ENCODE data around the gene TUB. TPM values are rescaled to one million over a fixed set of nuclear protein-coding genes. Genes with fewer than 3 reads are reported as not detected.

TUB gene
- total and polyA plus RNA-seq, 5 donors from 2014 or later = 0.02 to 0.28 (median 0.27) TPM; not detected in 2

GRCh38 chr11:8067929-8068575 lies 13.0 kb upstream of the TUB start:
- ATAC-seq (ENCODE audit: low read depth in 2 of 2) = no peak

GRCh38 chr11:8068605-8069221 lies 12.3 kb upstream of the TUB start:
- Mint-ChIP-seq H3K36me3 (no peaks in the 10 kb centered on the region), H3K4me3 (no peak overlapping the region), H3K4me1 (no peaks in the 10 kb centered on the region), H3K9me3 (peaks cover 0 to 1% (median 0%) of the 10 kb centered on the region in 7 donors), H3K27me3 (peaks cover 16% of the 10 kb centered on the region), H3K27ac (no peak overlapping the region)
- H3K36me3 ChIP-seq (ENCODE audit: control insufficient read depth, insufficient read depth, low read length) = no peaks in the 10 kb centered on the region
- no peaks in the 10 kb centered on the region for H3K4me1 ChIP-seq (ENCODE audit: control insufficient read depth, insufficient read depth, low read length, poor library complexity, severe bottlenecking)
- no peak overlapping the region for H3K27ac ChIP-seq (ENCODE audit: insufficient read depth, low read length, poor library complexity, severe bottlenecking)
- no peaks in the 10 kb centered on the region for H3K27me3 ChIP-seq (ENCODE audit: control insufficient read depth, insufficient read depth, low read length)
- H3K9me3 ChIP-seq (ENCODE audit: control insufficient read depth in 2 of 2, low read length in 2 of 2) = no peaks in the 10 kb centered on the region
- no peak overlapping the region for H3K4me3 ChIP-seq (ENCODE audit: low read depth, low read length)
- ATAC-seq (ENCODE audit: low read depth in 2 of 2) (no peak), DNase-seq (no peak)

More at GRCh38 chr11:8067929-8068575, 13.0 kb upstream of the TUB start:
- no peak overlapping the region for H3K27ac Mint-ChIP-seq
- no peaks in the 10 kb centered on the region for H3K4me1 Mint-ChIP-seq
- peaks cover 0 to 1% (median 0%) of the 10 kb centered on the region in 7 donors for H3K9me3 Mint-ChIP-seq
- H3K36me3 Mint-ChIP-seq = no peaks in the 10 kb centered on the region
- no peak overlapping the region for H3K4me3 ChIP-seq (ENCODE audit: low read depth, low read length)
- peaks cover 16% of the 10 kb centered on the region for H3K27me3 Mint-ChIP-seq
- DNase-seq = no peak
- H3K36me3 ChIP-seq (ENCODE audit: control insufficient read depth, insufficient read depth, low read length) = no peaks in the 10 kb centered on the region
- no peak overlapping the region for H3K27ac ChIP-seq (ENCODE audit: insufficient read depth, low read length, poor library complexity, severe bottlenecking)
- H3K4me3 Mint-ChIP-seq = no peak overlapping the region
- no peaks in the 10 kb centered on the region for H3K27me3 ChIP-seq (ENCODE audit: control insufficient read depth, insufficient read depth, low read length)
- H3K9me3 ChIP-seq (ENCODE audit: control insufficient read depth in 2 of 2, low read length in 2 of 2) = no peaks in the 10 kb centered on the region
- no peaks in the 10 kb centered on the region for H3K4me1 ChIP-seq (ENCODE audit: control insufficient read depth, insufficient read depth, low read length, poor library complexity, severe bottlenecking)

GRCh38 chr11:8069771-8070170 lies 11.2 kb upstream of the TUB start:
- DNase-seq (no peak), ATAC-seq (ENCODE audit: low read depth in 2 of 2) (no peak)
- Mint-ChIP-seq H3K36me3 (no peaks in the 10 kb centered on the region), H3K27me3 (peaks cover 16% of the 10 kb centered on the region), H3K4me1 (no peaks in the 10 kb centered on the region), H3K9me3 (peaks cover 0 to 1% (median 0%) of the 10 kb centered on the region in 7 donors), H3K4me3 (no peak overlapping the region), H3K27ac (no peak overlapping the region)
- Histone ChIP-seq H3K27me3 (ENCODE audit: control insufficient read depth, insufficient read depth, low read length) (no peaks in the 10 kb centered on the region), H3K4me3 (ENCODE audit: low read depth, low read length) (no peak overlapping the region), H3K9me3 (ENCODE audit: control insufficient read depth in 2 of 2, low read length in 2 of 2) (no peaks in the 10 kb centered on the region), H3K36me3 (ENCODE audit: control insufficient read depth, insufficient read depth, low read length) (no peaks in the 10 kb centered on the region), H3K4me1 (ENCODE audit: control insufficient read depth, insufficient read depth, low read length, poor library complexity, severe bottlenecking) (no peaks in the 10 kb centered on the region), H3K27ac (ENCODE audit: insufficient read depth, low read length, poor library complexity, severe bottlenecking) (no peak overlapping the region)

DNA sequence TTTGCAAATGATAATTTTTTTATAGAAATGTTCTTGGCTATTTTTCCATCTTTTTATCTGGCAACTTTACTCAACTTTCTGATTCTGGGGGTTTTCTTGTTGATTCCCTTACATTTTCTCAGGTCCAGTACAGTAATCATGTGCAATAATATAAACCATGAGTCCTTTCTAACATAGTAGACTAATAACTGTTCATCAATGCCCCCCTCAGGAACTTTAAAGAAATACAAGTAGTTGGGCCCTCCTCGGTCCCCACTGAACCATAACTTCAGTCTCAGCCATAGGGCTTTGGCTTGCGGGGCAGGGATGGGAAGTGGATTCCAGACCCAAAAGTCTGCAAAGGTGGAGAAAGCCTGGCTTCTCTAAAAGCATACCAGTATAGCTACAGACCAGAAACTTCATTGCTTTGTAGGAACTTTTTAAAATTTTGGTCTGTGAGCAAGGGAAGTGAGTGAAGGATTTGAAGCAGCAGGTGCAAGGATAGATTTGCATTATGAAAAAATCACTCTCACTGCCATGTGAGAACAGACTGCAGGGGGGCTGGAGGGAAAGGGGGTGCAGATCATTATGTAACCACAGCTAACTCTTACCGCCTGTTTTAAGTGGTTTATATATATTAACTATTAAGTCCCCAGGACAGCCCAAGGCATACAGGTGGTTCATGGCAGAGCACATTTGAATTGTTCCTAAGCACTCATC lies 10.4 kb upstream of the TUB start:
- Histone ChIP-seq H3K4me1 (ENCODE audit: control insufficient read depth, insufficient read depth, low read length, poor library complexity, severe bottlenecking) (no peaks in the 10 kb centered on the region), H3K9me3 (ENCODE audit: control insufficient read depth in 2 of 2, low read length in 2 of 2) (no peaks in the 10 kb centered on the region), H3K36me3 (ENCODE audit: control insufficient read depth, insufficient read depth, low read length) (no peaks in the 10 kb centered on the region), H3K27ac (ENCODE audit: insufficient read depth, low read length, poor library complexity, severe bottlenecking) (no peak overlapping the region), H3K4me3 (ENCODE audit: low read depth, low read length) (no peak overlapping the region), H3K27me3 (ENCODE audit: control insufficient read depth, insufficient read depth, low read length) (no peaks in the 10 kb centered on the region)
- ATAC-seq (ENCODE audit: low read depth in 2 of 2) = no peak
- no peak overlapping the region for H3K27ac Mint-ChIP-seq
- peaks cover 0 to 1% (median 0%) of the 10 kb centered on the region in 7 donors for H3K9me3 Mint-ChIP-seq
- H3K27me3 Mint-ChIP-seq = peaks cover 16% of the 10 kb centered on the region
- H3K36me3 Mint-ChIP-seq = no peaks in the 10 kb centered on the region
- no peaks in the 10 kb centered on the region for H3K4me1 Mint-ChIP-seq
- no peak for DNase-seq
- H3K4me3 Mint-ChIP-seq = no peak overlapping the region

DNA sequence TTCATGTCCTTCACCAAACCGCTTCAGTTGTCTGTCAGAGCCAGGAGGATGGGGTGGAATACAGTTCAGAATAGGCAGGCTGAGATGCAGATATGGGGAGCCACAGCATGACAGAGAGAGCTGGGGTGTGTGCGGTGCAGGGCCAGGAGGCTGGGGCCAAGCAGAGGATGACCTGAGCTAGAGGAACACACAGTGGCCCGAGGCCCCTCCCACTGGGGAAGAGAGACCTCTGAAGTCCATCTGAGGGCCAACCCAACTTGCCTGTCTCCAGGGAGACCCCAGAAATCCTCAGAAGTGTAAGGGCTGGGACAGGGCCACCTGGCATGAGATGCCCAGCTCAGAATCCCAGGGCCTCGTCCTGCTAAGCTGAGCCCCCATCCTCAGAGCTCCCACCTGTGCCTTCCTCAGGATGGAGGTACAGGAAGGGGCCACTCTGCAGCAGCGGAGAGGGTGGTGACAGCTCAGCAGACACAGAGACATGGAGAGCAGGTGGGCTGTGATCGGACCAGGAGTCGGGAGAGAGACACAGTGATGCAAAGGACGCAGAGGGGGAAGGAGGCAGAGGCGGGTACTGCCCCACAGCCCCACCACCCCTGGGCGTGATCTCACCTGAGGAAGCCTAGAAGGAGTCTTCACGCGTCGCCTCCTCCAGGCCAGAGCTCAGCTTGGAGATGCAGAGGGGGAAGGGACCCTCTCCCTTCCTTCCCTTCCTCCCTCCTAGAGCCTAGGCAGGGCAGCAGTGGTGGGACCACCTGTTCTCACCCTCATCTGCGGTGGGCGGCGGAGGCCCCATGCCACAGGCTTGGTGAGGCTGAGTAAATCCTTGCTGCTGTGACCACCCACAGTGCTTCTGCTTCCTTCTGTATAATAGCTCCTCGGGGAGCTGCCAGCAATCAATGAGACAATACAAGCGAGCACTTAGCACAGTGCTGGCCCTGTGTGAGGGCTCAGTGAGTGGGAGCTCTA lies 9.1 kb upstream of the TUB start:
- peaks cover 16% of the 10 kb centered on the region for H3K27me3 Mint-ChIP-seq
- H3K4me1 Mint-ChIP-seq = no peaks in the 10 kb centered on the region
- no peak overlapping the region for H3K4me3 Mint-ChIP-seq
- no peak for DNase-seq
- Histone ChIP-seq H3K9me3 (ENCODE audit: control insufficient read depth in 2 of 2, low read length in 2 of 2) (no peaks in the 10 kb centered on the region), H3K4me1 (ENCODE audit: control insufficient read depth, insufficient read depth, low read length, poor library complexity, severe bottlenecking) (no peaks in the 10 kb centered on the region), H3K27me3 (ENCODE audit: control insufficient read depth, insufficient read depth, low read length) (no peaks in the 10 kb centered on the region), H3K4me3 (ENCODE audit: low read depth, low read length) (no peak overlapping the region), H3K27ac (ENCODE audit: insufficient read depth, low read length, poor library complexity, severe bottlenecking) (no peak overlapping the region), H3K36me3 (ENCODE audit: control insufficient read depth, insufficient read depth, low read length) (no peaks in the 10 kb centered on the region)
- peaks cover 0 to 1% (median 0%) of the 10 kb centered on the region in 7 donors for H3K9me3 Mint-ChIP-seq
- ATAC-seq (ENCODE audit: low read depth in 2 of 2) = no peak
- H3K27ac Mint-ChIP-seq = no peak overlapping the region
- H3K36me3 Mint-ChIP-seq = no peaks in the 10 kb centered on the region

- no peak for DNase-seq
- H3K27me3 ChIP-seq (ENCODE audit: control insufficient read depth, insufficient read depth, low read length) = peaks cover 4% of the 10 kb centered on the region
- Mint-ChIP-seq H3K9me3 (peaks cover 0 to 4% (median 0%) of the 10 kb centered on the region in 7 donors), H3K27me3 (peaks cover 11% of the 10 kb centered on the region), H3K27ac (no peak overlapping the region), H3K4me3 (no peak overlapping the region), H3K4me1 (peaks cover 0 to 3% (median 0%) of the 10 kb centered on the region in 4 donors), H3K36me3 (no peaks in the 10 kb centered on the region)
- H3K36me3 ChIP-seq (ENCODE audit: control insufficient read depth, insufficient read depth, low read length) = no peaks in the 10 kb centered on the region
- H3K4me3 ChIP-seq (ENCODE audit: low read depth, low read length) = no peak overlapping the region
- ATAC-seq (ENCODE audit: low read depth in 2 of 2) = no peak
- no peak overlapping the region for H3K27ac ChIP-seq (ENCODE audit: insufficient read depth, low read length, poor library complexity, severe bottlenecking)
- no peaks in the 10 kb centered on the region for H3K9me3 ChIP-seq (ENCODE audit: control insufficient read depth in 2 of 2, low read length in 2 of 2)
- no peaks in the 10 kb centered on the region for H3K4me1 ChIP-seq (ENCODE audit: control insufficient read depth, insufficient read depth, low read length, poor library complexity, severe bottlenecking)
Observed at GRCh38 chr11:8075119-8075726, 5.8 kb upstream of the TUB start.

- Histone ChIP-seq H3K4me1 (ENCODE audit: control insufficient read depth, insufficient read depth, low read length, poor library complexity, severe bottlenecking) (peaks cover 5% of the 10 kb centered on the region), H3K27ac (ENCODE audit: insufficient read depth, low read length, poor library complexity, severe bottlenecking) (no peak overlapping the region), H3K27me3 (ENCODE audit: control insufficient read depth, insufficient read depth, low read length) (peaks cover 4% of the 10 kb centered on the region), H3K9me3 (ENCODE audit: control insufficient read depth in 2 of 2, low read length in 2 of 2) (no peaks in the 10 kb centered on the region), H3K4me3 (ENCODE audit: low read depth, low read length) (no peak overlapping the region), H3K36me3 (ENCODE audit: control insufficient read depth, insufficient read depth, low read length) (no peaks in the 10 kb centered on the region)
- H3K4me3 Mint-ChIP-seq = no peak overlapping the region
- peaks cover 0 to 16% (median under 1%) of the 10 kb centered on the region in 4 donors for H3K4me1 Mint-ChIP-seq
- peaks cover 0 to 2% (median 0%) of the 10 kb centered on the region in 7 donors for H3K9me3 Mint-ChIP-seq
- peaks cover 30% of the 10 kb centered on the region for H3K27me3 Mint-ChIP-seq
- no peak for ATAC-seq (ENCODE audit: low read depth in 2 of 2)
- H3K27ac Mint-ChIP-seq = peak overlapping the region in 1 of 3 donors; percentile 5
- no peaks in the 10 kb centered on the region for H3K36me3 Mint-ChIP-seq
- DNase-seq = no peak
Observed at GRCh38 chr11:8079111-8079675, 1.8 kb upstream of the TUB start.

Data from CD4-positive, CD25-positive, alpha-beta regulatory T cell (primary cell).